NCI-H446 treated with DMSO at 0.1 percent for 48 hours (cell line): ENCODE data around the gene COX7A2.
A peak's percentile ranks its signal among the peaks of the same experiment; 100 is the strongest.

Experiments used
- DNase-seq: peaks from one replicate; lab custom pipeline; 2025; lab: John Stamatoyannopoulos, UW

The COX7A2 gene

GRCh38 chr6:75268121-75268987 is 24.8 kb upstream of the COX7A2 start:
- no peak for DNase-seq

GRCh38 chr6:75267461-75267860 is 23.9 kb upstream of the COX7A2 start:
- DNase-seq: no peak

- DNase-seq: no peak
Observed at GRCh38 chr6:75266716-75267291, 23.2 kb upstream of the COX7A2 start.

GRCh38 chr6:75263401-75263750 is 19.8 kb upstream of the COX7A2 start:
- DNase-seq: no peak

- no peak for DNase-seq
Observed at GRCh38 chr6:75262716-75263400, 19.3 kb upstream of the COX7A2 start.

- no peak for DNase-seq
Observed at GRCh38 chr6:75261299-75261698, 17.7 kb upstream of the COX7A2 start.

GRCh38 chr6:75257343-75258087 is 13.9 kb upstream of the COX7A2 start:
- no peak for DNase-seq

GRCh38 chr6:75250552-75250951 is 7.0 kb upstream of the COX7A2 start:
- no peak for DNase-seq

- no peak for DNase-seq
Observed at GRCh38 chr6:75249837-75250236, 6.2 kb upstream of the COX7A2 start.

GRCh38 chr6:75246386-75246785 is 2.8 kb upstream of the COX7A2 start:
- DNase-seq: no peak

GRCh38 chr6:75244063-75244584 is 523 bp upstream of the COX7A2 start:
- DNase-seq: no peak

GRCh38 chr6:75236630-75237029 is 7.0 kb downstream of the COX7A2 start:
- no peak for DNase-seq

GRCh38 chr6:75235271-75235670 is 8.3 kb downstream of the COX7A2 start:
- DNase-seq: no peak

GRCh38 chr6:75234126-75234865 is 9.3 kb downstream of the COX7A2 start:
- peak; percentile 72 for DNase-seq

- DNase-seq: no peak
Observed at GRCh38 chr6:75233092-75233615, 10.4 kb downstream of the COX7A2 start.

GRCh38 chr6:75230484-75231325 is 12.9 kb downstream of the COX7A2 start:
- DNase-seq: no peak

GRCh38 chr6:75224303-75224926 is 19.2 kb downstream of the COX7A2 start:
- no peak for DNase-seq

GRCh38 chr6:75223428-75223827 is 20.2 kb downstream of the COX7A2 start:
- DNase-seq: no peak

GRCh38 chr6:75222261-75222660 is 21.3 kb downstream of the COX7A2 start:
- no peak for DNase-seq

GRCh38 chr6:75221116-75221515 is 22.5 kb downstream of the COX7A2 start:
- DNase-seq: no peak
